Superior temporal gyrus (tissue), 1 donor: ENCODE measurements around the gene CPN2.

Experiments used
- DNase-seq: peaks from one replicate; pipeline ENCODE4 v3.0.0-alpha.2; 2016; ENCODE audit errors: extremely low spot score

Gene CPN2

DNA sequence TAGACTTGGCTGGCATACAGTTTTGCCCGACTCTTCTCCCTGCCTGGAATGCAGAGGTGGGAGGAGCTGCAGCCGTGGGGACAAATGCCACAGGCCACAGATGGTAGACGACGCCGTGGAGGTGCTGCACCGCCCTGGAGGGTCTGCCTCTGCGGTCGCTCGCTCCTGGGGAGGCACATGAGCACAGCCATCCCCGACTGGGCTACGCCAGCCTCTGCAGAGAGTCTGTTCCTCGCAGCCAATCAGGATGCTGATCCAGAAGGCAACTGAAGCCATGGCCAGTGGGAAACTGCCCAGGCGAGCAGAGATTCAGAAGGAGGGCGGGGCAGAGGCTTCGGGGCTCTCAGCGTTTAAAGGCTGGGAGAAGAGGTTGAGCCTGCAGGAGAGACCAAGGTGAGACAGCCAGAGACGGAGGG, 30.3 kb upstream of the CPN2 start:
- no peak for DNase-seq

DNA sequence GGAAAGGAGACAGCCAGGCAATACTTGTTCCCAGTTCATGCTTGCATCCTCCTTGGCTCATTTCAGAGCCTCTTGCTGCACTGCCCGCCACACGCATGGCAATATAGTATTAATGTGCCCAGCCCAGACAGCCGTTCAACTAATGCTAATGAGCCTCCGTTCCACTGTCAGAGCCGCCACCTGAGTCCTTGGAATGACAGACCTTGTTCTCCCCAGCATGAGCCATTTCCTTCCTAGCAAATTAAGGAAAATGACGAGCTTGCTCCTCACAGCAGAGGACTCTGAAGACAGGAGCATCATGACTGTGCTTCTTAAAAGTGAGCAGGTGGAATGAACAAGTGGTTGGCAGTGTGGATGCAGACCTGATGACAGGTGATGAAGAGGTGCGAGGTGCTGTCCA, 29.2 kb upstream of the CPN2 start:
- no peak for DNase-seq

DNA sequence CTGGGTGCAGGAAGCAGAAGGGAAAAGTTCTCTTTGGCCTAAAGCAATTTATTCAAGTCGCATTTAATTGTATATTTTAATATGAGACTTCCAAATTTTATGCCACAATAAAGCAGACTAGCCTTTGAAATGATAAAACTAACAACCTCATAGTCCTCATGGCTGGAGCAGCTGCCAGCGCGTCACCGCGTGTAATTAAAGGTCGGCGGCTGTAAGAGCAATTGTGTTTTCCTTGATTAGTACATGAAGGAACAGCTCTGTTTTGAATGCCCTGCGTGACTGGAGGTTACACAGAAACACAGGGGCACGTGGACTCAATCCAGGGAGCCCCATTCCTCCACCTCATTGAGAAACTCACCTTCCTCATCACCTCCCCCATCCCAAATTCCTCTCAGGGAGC, 28.5 kb upstream of the CPN2 start:
- DNase-seq, result no peak

DNA sequence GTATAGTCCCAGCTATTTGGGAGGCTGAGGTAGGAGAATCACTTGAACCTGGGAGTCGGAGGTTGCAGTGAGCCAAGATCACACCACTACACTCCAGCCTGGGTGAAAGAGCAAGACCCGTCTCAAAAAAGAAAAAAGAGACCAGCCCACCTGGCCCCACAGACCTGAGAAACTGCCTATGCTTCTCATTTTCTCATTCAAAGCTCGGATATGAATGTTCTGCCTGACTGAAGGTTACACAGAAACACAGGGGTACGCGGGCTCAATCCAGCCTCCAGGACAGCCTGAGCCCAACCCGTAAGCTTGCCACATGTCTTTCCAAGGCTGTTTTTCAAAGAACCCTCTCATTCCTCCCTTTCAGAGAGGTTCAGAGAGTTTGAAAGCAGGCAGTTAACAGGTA, 28.1 kb upstream of the CPN2 start:
- DNase-seq, result no peak

DNA sequence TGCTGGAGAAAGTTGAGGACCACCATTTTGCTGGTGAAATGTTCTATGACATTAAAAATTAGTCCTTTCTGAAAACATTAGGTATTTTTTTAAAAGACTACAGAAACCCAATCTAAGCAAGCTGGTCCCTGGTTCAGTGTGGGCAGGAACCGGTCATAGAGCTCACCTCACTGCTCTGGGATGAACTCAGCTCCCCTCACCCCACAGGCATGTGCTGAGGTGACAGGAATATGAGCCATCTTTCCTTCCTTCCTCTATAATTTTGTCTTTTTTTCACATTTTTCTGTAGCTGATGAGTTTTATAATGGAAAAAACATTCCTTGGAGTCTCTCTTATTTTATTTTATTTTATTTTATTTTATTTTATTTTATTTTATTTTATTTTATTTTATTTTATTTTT, 26.6 kb upstream of the CPN2 start:
- no peak for DNase-seq

DNA sequence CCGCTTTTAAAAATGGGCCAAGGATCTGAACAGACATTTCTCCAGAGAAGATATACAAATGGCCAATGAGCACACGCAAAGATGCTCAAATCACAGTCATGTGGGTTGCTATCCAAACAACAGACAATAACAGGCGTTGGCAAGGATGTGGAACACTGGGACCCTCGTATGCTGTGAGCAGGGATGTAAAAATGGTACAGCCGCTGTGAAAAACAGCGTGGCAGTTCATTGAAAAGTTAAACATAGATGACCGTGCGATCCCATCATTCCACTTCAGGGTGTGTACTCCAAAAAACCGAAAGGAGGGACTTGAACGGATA, 25.1 kb upstream of the CPN2 start:
- no peak for DNase-seq

DNA sequence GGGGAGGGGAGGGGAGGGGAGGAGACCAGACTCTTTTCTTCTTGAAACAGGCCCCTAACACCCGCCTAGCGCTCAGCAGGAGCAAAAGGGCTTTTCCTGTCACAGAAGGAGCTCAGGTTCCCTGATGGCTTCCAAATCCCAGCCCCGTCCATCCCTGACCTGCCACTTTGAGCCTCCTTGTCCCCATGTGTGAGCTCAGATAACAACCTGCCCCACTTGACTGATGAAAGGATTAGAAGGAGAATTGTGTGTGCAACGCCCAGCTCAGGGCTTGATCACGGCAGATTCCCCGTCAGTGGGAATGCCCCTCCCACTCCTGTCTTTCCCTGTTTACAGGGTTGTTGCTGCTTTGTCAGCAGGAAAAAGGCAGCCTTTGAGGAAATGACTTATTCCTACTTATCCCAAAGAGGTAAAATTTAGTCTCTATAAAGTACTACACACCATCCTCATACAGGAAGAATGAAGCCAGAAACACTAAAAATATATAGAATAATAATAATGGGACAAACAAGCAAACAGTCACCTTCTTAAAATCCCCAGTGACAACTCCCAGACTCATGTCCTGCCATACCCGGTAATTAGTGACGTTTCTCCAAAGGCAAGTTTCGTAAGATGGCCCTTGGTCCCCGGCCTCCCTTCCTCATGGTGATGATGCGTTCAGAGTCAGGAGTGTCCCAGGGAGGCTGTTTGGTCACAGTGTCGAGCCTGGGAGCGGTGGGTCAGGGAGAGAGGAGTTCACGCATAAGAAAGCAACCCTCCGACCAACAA, 24.5 kb upstream of the CPN2 start:
- DNase-seq, result no peak

DNA sequence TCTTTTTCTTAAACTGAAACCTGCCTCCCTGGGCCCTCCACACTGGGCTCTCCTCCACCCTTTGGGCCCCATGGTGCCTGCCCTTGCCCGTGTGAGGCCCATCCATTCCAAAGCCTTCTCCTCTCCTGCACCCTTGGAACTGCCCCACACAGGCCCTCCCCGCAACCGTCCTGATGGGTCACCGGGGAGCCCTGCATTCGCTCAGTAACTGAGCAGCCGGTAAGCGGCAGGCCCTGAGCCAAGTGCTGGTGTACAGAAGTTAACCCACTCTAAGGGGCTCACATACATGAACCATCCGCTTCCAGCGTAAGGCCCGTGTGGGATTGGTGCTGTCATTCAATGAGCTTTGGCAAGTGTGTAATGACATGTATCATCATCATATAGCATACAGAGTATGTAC, 23.8 kb upstream of the CPN2 start:
- DNase-seq, result no peak

DNA sequence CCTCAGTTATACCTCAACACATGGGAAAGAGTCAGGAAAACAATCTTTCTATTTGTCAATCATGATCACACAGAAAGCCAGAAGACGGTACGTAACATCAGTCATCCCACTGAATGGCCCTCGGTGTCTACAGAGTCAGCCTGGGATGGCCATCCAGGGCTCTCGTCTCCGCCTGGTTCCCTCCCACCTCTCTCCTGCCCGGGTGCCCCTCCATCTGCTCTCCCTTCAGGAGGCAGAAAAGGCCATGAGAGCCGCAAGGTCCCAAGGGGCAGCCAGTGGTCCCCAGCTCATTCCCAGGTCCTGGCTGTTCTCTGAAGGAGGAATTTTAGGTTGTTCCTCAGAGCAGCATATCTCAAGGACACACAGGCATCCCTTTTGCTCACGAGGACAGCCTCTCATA, 22.8 kb upstream of the CPN2 start:
- DNase-seq, result no peak

DNA sequence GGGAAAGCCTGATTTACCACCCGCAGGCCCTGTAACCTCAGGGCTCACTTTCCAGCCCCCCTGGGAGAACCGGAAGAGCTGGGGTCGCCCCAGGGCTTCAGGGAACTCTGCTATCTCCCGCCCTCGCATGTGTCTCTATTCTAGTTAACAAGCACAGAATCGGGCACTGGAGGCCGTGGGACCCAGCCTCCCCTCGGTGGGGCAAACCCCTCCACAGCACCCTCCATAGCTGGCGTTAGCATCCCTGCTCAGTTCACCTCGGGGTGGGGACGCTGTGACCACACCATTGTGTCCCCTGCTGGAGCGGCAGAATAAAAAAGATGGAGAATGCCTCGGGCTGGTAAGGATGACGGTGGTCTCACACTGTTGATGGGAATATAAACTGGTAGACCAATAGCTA, 21.9 kb upstream of the CPN2 start:
- no peak for DNase-seq

DNA sequence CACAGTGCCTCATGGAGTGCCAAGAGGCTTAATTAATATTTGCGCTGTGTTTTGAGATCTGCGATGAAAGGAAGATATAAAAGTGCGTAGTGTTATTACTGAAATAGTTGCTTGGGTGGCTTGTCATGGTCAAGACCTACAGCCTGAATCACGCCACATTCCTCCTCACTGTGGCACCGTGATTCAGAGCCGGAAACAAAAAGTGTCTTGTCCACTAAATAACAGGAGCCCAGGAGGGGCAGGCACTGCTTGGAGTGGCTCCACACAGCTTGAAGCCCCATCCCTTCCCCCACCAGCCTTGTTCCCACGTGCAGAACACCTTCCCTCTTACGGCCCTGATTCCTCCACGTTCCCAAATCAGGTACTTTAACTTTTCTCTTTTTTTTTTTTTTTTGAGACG, 19.6 kb upstream of the CPN2 start:
- DNase-seq, result no peak

DNA sequence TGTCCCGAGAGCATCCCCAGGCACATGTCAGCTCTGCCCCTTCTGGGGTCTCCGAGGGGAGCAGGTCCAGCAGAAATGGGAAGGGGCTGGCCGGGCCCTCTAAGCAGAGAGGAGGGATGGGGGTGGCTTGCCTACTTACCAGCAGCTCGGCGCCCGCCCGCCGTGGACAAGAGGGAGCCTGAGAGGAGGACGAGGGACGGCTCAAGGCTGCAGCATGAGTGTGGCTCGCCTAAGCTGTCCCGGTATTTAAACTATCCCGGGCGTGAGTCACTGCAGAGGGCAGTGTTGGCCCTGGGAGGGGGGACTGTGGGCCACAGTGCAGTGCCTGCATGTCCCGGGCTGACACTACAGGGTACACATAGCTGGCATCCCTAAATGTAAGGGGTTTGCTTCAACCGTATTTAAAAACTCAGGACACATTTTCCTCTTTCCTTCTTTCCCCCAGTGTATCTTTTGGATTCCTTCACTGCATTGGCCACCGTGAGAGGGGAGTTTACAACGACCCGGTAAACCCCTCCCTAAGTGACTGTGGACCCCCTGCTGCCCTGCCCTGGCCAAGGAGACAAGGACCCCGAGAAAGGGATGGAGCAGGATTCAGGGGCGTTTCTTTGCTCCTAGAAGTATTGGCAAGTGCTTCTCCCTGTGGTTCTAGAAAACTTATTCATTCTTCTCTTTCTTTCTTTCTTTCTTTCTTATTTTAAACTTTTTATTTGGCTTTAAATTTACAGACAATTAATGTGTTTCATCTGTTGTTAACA, 18.6 kb upstream of the CPN2 start, which contains the start of gene LRRC15:
LRRC15 (minus strand) TSS at position 222 of the 758 bp plus-strand sequence. CDS start 8,700 bp downstream, outside the sequence.
- no peak for DNase-seq

DNA sequence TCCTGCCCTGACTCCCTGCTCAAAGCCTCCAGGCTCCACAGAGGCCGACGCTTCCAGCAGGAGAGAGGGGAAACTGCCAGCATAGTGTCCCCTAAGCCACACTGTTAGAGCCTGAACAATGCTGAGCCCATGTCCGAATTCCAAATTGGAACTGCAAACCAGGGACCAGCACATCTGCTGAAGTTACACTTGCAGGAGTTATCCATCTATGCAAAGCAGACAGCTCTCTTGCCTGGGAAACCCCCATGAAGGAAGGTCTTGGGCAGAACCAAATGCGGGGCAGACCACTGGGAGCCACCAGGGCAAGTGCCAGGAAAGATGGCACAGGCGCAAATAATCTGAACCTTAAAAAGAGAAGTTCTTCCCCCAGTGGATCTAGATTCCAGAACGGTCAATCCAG, 17.8 kb upstream of the CPN2 start:
- no peak for DNase-seq

DNA sequence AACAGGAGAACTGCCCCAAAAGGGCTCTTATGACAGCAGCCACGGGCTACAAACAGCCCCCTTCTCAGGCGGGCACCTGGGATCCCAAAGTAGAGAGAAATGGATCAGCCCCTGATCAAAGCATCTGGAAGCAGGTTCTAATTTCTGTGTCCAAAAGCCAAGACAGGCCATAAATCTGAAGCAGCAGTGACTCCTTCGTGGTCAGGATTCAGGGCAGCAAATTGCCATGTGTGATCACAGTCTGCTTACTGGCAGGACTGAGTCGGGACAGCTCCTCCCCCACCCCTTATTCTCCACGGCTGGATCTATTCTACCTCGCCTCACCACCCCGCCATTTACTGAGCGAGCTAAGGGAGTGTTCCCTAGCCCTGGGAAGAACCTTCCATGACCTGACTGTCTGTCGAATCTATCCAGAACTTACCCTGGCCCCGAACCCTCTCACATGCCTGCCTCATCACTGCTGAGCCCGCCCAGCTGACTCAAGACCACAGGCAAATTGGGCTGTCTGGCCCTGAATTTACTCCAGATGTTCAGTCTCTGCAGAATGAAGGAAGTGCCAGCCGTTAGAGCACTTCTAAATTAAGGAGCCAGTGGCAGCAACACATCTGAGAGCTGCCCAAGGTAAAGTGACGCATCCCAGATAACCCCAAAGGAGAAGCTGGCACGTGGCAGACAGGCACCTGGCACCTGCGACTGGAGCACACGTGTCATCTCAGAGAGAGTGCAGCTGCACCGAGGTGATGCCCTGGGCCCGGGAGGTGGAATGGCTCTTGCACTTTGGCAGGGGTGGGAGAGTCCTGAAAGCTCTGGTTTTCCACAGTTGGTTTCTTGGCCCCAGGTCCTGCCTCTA, 17.1 kb upstream of the CPN2 start:
- no peak for DNase-seq

DNA sequence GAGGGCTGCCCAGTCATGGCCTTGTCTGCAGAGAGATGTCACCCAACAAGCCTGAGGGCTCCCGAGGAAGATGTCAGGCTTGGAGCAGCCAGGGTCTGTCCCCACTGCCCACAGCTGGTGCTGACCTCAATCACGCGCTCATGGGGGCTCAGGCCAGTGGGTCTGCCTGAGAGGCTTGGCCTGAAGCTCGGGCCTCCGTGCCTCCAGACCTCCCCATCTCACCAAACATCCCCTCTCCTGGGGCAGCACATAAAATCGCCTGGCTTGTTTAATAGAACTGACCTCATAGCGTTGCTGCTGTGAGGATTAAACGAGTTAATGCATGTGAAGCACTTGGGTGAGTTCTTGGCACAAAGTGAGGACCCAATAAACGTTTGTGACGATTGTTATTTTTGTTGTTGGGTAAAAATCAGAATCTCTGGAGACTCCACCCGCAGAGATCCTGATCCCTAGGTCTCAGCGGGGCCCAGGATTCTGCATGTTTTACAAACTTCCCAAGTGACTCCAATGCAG, 14.9 kb upstream of the CPN2 start:
- no peak for DNase-seq

DNA sequence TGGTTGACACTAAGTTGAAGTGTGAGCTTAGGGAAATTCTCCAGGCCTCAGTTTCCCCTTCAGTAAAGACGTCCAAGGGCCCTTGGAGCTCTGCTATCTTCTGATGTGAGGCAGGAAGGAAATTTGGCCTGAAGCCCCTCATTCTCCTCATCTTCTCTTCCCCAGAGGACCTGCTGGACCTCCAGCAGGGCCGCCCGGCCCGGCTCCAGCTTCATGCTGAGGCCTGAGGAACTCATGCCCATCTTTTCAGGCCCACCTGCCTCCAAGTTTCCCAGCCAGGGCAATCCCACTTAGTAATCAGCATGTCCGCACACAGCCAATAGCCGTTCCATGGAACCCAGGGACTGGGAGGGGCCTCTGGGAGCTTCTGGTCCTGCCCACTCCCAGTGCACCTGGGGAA, 14.4 kb upstream of the CPN2 start:
- DNase-seq, result no peak

DNA sequence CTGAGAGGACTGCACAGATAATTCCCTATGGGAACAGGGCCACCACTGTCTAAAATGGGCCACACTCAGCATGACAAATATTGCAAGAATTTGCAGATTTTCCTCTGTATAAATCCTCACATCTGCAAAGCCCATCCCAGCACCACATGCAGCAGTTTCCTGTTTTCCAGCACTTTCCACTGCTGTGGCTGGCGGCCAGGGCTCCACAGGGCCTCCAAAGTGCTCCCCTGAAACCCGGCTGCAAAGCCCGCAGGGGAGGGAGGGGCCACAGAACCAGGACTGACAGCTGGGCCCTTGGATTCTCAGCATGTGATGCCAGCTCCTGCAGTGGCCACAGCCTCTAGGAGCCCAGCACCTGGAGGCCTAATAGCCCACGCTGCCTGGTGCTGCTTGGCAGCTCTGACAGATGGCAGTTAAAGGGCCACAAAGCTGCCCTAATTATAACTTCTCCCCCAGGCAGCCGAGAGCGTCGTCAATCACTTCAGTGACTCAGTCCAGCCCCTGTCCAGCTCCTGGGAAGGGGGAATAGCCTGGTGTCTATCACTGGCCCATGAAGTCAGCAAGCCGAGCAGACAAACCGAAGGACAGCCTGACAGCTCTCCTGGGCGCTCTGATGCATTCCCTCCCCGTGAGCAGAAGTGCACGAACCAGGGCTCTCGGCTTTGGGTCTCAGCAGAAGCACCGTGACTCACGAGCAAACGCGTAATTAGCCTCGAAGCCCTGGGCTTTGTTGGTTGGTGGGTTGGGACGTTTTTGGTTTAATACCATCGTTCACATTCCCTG, 13.7 kb upstream of the CPN2 start:
- DNase-seq, result no peak

DNA sequence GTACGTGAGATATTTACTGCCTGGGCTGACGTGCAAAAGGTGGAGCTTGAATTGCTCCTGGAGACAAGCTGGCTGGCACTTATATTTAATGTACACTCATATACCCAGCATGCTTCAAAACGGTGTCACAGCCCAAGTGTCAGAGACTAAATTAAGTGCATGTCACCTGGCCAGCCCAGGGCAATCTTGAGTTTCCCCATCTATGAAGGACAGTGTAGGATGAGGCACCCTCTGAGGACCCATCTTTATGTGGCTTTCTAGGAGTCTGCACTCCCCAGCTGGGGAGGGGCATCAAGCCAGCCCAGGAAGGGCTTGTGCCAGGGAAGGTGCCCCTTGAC, 13.2 kb upstream of the CPN2 start:
- DNase-seq, result no peak

DNA sequence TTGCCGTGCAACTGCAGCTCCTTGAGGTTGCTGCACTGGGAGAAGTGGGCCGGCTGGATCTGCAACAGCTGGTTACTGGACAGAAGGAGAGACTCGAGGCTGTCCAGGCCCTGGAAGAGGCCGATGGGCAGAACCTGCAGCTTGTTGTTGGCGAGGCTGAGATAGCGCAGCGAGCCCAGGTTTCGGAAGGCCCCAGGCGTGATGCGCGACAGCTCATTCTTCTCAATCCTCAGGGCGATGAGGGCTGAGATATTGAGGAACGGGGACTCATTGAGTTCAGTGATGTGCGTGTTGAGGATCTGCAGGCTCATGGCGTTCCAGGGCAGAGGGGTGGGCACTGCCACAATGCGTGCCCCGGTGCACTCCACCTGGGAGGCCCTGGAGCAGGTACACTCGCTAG, 9.4 kb upstream of the CPN2 start:
- DNase-seq, result no peak

DNA sequence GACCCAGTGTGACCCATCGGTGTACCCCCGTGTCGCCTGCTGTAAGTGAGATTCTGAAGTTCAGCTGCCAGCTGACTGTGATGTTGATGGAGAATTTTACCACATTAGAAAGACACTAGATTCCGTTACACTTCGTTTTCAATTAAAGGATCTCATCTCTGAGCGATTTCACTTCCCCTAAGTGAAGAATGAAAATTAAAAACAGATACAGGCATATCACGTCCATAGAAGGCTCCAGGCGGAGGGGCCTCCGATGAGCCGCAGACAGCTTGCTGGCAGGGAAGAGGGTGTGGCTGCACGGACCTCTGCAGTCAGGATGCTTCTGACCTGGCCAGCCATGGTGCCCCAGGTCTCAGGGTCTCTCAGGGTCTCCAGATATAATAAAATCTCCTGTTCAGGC, 6.6 kb upstream of the CPN2 start:
- DNase-seq, result no peak

DNA sequence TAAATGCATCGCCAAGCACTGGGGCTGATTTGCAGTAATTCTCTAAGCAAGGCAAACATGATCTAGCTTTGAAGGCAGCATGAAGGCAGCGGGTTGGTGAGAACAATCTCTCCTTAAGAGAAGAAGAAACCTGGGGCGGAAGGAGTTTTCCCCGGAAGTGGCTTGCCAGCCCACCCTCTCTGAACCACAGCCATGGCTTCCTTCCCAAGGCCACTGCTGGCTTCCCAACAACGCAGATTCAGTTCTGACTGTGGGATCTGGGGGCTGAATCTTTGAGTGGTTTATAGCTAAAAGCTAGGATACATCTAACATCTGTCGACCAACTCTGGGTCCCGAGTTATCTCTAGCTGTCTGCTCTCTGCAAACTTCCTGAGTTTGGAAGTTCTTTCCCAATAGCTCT, 4.3 kb upstream of the CPN2 start:
- no peak for DNase-seq

DNA sequence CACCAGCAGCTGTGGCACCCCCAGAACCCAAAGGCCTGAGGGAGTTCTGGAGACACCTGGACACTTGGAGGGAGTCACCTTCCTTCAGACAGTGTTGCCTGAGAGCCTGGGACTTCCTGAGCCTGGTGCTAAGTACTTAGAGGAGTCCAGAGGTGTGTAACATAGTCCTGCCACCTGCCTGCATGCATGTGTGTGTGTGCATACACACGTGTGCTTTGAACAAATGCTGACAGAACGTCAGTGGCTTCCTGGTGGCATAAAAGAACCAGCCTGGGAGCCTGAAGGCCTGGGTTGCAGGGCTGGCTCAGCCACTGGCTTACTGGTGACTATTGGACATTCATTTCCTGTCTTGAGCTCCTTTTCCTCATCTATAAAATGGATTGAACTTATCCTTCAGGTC, 3.2 kb upstream of the CPN2 start:
- no peak for DNase-seq
